Activated CD4-positive, alpha-beta T cell treated with anti-CD3 and anti-CD28 coated beads, Interleukin-2, amount 50 U/mL, for 4 hours (primary cell): ENCODE measurements around the gene SPECC1L.

ENCODE experiments used
- DNase-seq, 2 experiments: peaks; one replicate each; pipeline ENCODE4 v3.0.0-alpha.2; 2020

SPECC1L gene

GRCh38 chr22:24376002-24376401 lies 105.4 kb downstream of the SPECC1L start:
- no peak for DNase-seq

- no peak for DNase-seq
Observed at GRCh38 chr22:24376586-24376985, 106.0 kb downstream of the SPECC1L start.

- no peak for DNase-seq
Observed at GRCh38 chr22:24379536-24379935, 108.9 kb downstream of the SPECC1L start.

- DNase-seq, result no peak
Observed at GRCh38 chr22:24380220-24380904, 109.7 kb downstream of the SPECC1L start.

GRCh38 chr22:24380905-24381230 lies 110.2 kb downstream of the SPECC1L start:
- no peak for DNase-seq

- DNase-seq, result no peak
Observed at GRCh38 chr22:24383061-24383460, 112.4 kb downstream of the SPECC1L start.

GRCh38 chr22:24384131-24384530 lies 113.5 kb downstream of the SPECC1L start:
- DNase-seq, result no peak

GRCh38 chr22:24386937-24387471 lies 116.4 kb downstream of the SPECC1L start:
- no peak for DNase-seq

- DNase-seq, result no peak
Observed at GRCh38 chr22:24389680-24390079, 119.0 kb downstream of the SPECC1L start.

GRCh38 chr22:24390156-24390555 lies 119.5 kb downstream of the SPECC1L start:
- no peak for DNase-seq

- DNase-seq, result no peak
Observed at GRCh38 chr22:24390576-24390975, 119.9 kb downstream of the SPECC1L start.

- DNase-seq, result no peak
Observed at GRCh38 chr22:24391836-24392217, 121.2 kb downstream of the SPECC1L start.

- no peak for DNase-seq
Observed at GRCh38 chr22:24392218-24392931, 121.7 kb downstream of the SPECC1L start.

GRCh38 chr22:24393012-24393559 lies 122.5 kb downstream of the SPECC1L start:
- no peak for DNase-seq

GRCh38 chr22:24393848-24394247 lies 123.2 kb downstream of the SPECC1L start:
- no peak for DNase-seq

GRCh38 chr22:24394254-24394653 lies 123.6 kb downstream of the SPECC1L start:
- DNase-seq, result no peak

GRCh38 chr22:24398409-24398808 lies 127.8 kb downstream of the SPECC1L start:
- no peak for DNase-seq

GRCh38 chr22:24400034-24400725 lies 129.5 kb downstream of the SPECC1L start:
- no peak for DNase-seq

- no peak for DNase-seq
Observed at GRCh38 chr22:24400726-24401596, 130.3 kb downstream of the SPECC1L start.

GRCh38 chr22:24401931-24402367 lies 131.3 kb downstream of the SPECC1L start:
- DNase-seq, result no peak

- DNase-seq, result no peak
Observed at GRCh38 chr22:24402460-24403192, 132.0 kb downstream of the SPECC1L start.

GRCh38 chr22:24403346-24403745 lies 132.7 kb downstream of the SPECC1L start:
- no peak for DNase-seq
